GM12874 (cell line): ENCODE measurements around the gene PARP12.

Experiments
- CTCF ChIP-seq: IDR thresholded peaks from 2 replicates; pipeline ENCODE4 v1.5.1; 2011; ENCODE audit warnings: low read depth, mild to moderate bottlenecking, control low read depth, low read length, moderate library complexity; ENCODE audit not compliant: insufficient read depth

The PARP12 gene

GRCh38 chr7:140025814-140026433 is 36.8 kb downstream of the PARP12 start:
- no peak for TF ChIP-seq CTCF

GRCh38 chr7:140025241-140025640 is 37.5 kb downstream of the PARP12 start:
- TF ChIP-seq CTCF, result no peak

GRCh38 chr7:140024585-140024984 is 38.2 kb downstream of the PARP12 start:
- TF ChIP-seq CTCF, result no peak

- no peak for TF ChIP-seq CTCF
Observed at GRCh38 chr7:140023728-140024127, 39.0 kb downstream of the PARP12 start.

- no peak for TF ChIP-seq CTCF
Observed at GRCh38 chr7:140022582-140023211, 40.1 kb downstream of the PARP12 start.

- TF ChIP-seq CTCF, result no peak
Observed at GRCh38 chr7:140021603-140022002, 41.1 kb downstream of the PARP12 start.

GRCh38 chr7:140019606-140020005 is 43.1 kb downstream of the PARP12 start:
- TF ChIP-seq CTCF, result no peak

- TF ChIP-seq CTCF, result no peak
Observed at GRCh38 chr7:140019172-140019571, 43.6 kb downstream of the PARP12 start.
